H9 (cell line): ENCODE results near the gene PIP5K1A. TPM values are rescaled to one million over a fixed set of nuclear protein-coding genes. Genes with fewer than 3 reads are reported as not detected.
A peak's percentile ranks its signal among the peaks of the same experiment; 100 is the strongest.

ENCODE experiments used
- DNase-seq: peaks from one replicate; pipeline ENCODE4 v3.0.0-alpha.2; 2017
- H2AFZ ChIP-seq: one replicate; pipeline ENCODE4 v1.6.1; 2013; ENCODE audit warnings: mild to moderate bottlenecking, low read length, control low read depth, moderate library complexity
- H2AK5ac ChIP-seq: 2 replicates; pipeline ENCODE4 v1.6.1; 2013; ENCODE audit warnings: low read length, control low read depth, mixed read lengths; ENCODE audit not compliant: insufficient read length
- H2BK120ac ChIP-seq: one replicate; pipeline ENCODE4 v1.6.1; 2013; ENCODE audit warnings: low read depth, mild to moderate bottlenecking, low read length, control low read depth, inconsistent platforms; ENCODE audit not compliant: poor library complexity, severe bottlenecking
- H2BK12ac ChIP-seq: 2 replicates; pipeline ENCODE4 v1.6.1; 2013; ENCODE audit warnings: low read length, control low read depth, mixed read lengths, low read depth; ENCODE audit not compliant: insufficient read length
- H2BK15ac ChIP-seq: 2 replicates; pipeline ENCODE4 v1.6.1; 2013; ENCODE audit warnings: low read depth, low read length, control low read depth
- H2BK20ac ChIP-seq: one replicate; pipeline ENCODE4 v1.6.1; 2013; ENCODE audit warnings: low read depth, mild to moderate bottlenecking, low read length, control low read depth, inconsistent platforms; ENCODE audit not compliant: poor library complexity, severe bottlenecking
- H2BK5ac ChIP-seq: 2 replicates; pipeline ENCODE4 v1.6.1; 2013; ENCODE audit warnings: low read length, control low read depth, mixed read lengths; ENCODE audit not compliant: insufficient read length
- H3K14ac ChIP-seq: 2 replicates; pipeline ENCODE4 v1.6.1; 2013; ENCODE audit warnings: low read length, control low read depth; ENCODE audit not compliant: insufficient read depth
- H3K18ac ChIP-seq: 2 replicates; pipeline ENCODE4 v1.6.1; 2013; ENCODE audit warnings: low read depth, mild to moderate bottlenecking, mixed read lengths, low read length, control low read depth; ENCODE audit not compliant: insufficient read length
- H3K23ac ChIP-seq: 2 replicates; pipeline ENCODE4 v1.6.1; 2013; ENCODE audit warnings: low read length, control low read depth, mixed read lengths, low read depth; ENCODE audit not compliant: insufficient read length
- H3K23me2 ChIP-seq: 2 replicates; pipeline ENCODE4 v1.6.1; 2013; ENCODE audit warnings: low read depth, mild to moderate bottlenecking, mixed read lengths, low read length, control low read depth; ENCODE audit not compliant: insufficient read length, poor library complexity, severe bottlenecking
- H3K27ac ChIP-seq: 2 replicates; pipeline ENCODE4 v1.5.1; 2013; ENCODE audit warnings: low read length, control low read depth, mixed read lengths, low read depth; ENCODE audit not compliant: insufficient read length
- H3K27me3 ChIP-seq: 2 replicates; pipeline ENCODE4 v1.6.1; 2013; ENCODE audit warnings: low read length, control low read depth, inconsistent platforms; ENCODE audit not compliant: insufficient read depth
- H3K4ac ChIP-seq: 2 replicates; pipeline ENCODE4 v1.6.1; 2013; ENCODE audit warnings: low read depth, mild to moderate bottlenecking, control low read depth, inconsistent platforms, low read length, moderate library complexity
- H3K4me1 ChIP-seq: 2 replicates; pipeline ENCODE4 v1.6.1; 2013; ENCODE audit warnings: low read length, control low read depth, inconsistent platforms; ENCODE audit not compliant: insufficient read depth
- H3K4me2 ChIP-seq: 2 replicates; pipeline ENCODE4 v1.6.1; 2013; ENCODE audit warnings: low read length, control low read depth, mixed read lengths; ENCODE audit not compliant: insufficient read length, insufficient read depth
- H3K56ac ChIP-seq: 2 replicates; pipeline ENCODE4 v1.6.1; 2013; ENCODE audit warnings: low read depth, mild to moderate bottlenecking, mixed read lengths, low read length, control low read depth; ENCODE audit not compliant: insufficient read length
- H3K79me1 ChIP-seq: 2 replicates; pipeline ENCODE4 v1.6.1; 2013; ENCODE audit warnings: low read depth, mild to moderate bottlenecking, moderate library complexity, low read length, control low read depth, inconsistent platforms; ENCODE audit not compliant: insufficient read depth, poor library complexity, severe bottlenecking
- H3K79me2 ChIP-seq: 2 replicates; pipeline ENCODE4 v1.6.1; 2013; ENCODE audit warnings: low read length, control low read depth, inconsistent platforms; ENCODE audit not compliant: insufficient read depth
- H3K9ac ChIP-seq: 2 replicates; pipeline ENCODE4 v1.6.1; 2013; ENCODE audit warnings: low read length, control low read depth, mixed read lengths; ENCODE audit not compliant: insufficient read length; ENCODE audit errors: extremely low read depth
- H3K9me3 ChIP-seq: one replicate; pipeline ENCODE4 v1.6.1; 2013; ENCODE audit warnings: low read depth, low read length, inconsistent platforms; ENCODE audit not compliant: control insufficient read depth
- H3T11ph ChIP-seq: one replicate; pipeline ENCODE4 v1.6.1; 2013; ENCODE audit warnings: mild to moderate bottlenecking, low read length, control low read depth, inconsistent platforms
- H4K20me1 ChIP-seq: one replicate; pipeline ENCODE4 v1.6.1; 2013; ENCODE audit not compliant: control insufficient read depth, insufficient read length, insufficient read depth
- H4K5ac ChIP-seq: 2 replicates; pipeline ENCODE4 v1.6.1; 2013; ENCODE audit warnings: low read depth, mild to moderate bottlenecking, mixed read lengths, low read length, control low read depth; ENCODE audit not compliant: insufficient read length
- H4K8ac ChIP-seq: replicated peaks from 2 replicates; pipeline ENCODE4 v1.6.1; 2013; ENCODE audit warnings: low read length, control low read depth, mixed read lengths, low read depth; ENCODE audit not compliant: insufficient read length
- H4K91ac ChIP-seq: 2 replicates; pipeline ENCODE4 v1.6.1; 2013; ENCODE audit warnings: low read depth, mild to moderate bottlenecking, moderate library complexity, mixed read lengths, low read length, control low read depth; ENCODE audit not compliant: insufficient read length
- H3K27ac Mint-ChIP-seq, 3 experiments: 2 replicates in 2 of 3; 3 replicates in 1 of 3; pipeline ENCODE4 v1.8.0; 2020 to 2021; ENCODE audit warnings: mixed read lengths in 3 of 3, mild to moderate bottlenecking in 1 of 3, moderate library complexity in 1 of 3
- H3K27me3 Mint-ChIP-seq: 2 replicates; pipeline ENCODE4 v1.8.0; 2021; ENCODE audit warnings: low read depth, mild to moderate bottlenecking, moderate library complexity, mixed read lengths
- H3K36me3 Mint-ChIP-seq, 3 experiments: 2 replicates in 2 of 3; 3 replicates in 1 of 3; pipeline ENCODE4 v1.8.0; 2020 to 2021; ENCODE audit warnings: low read depth in 3 of 3, mixed read lengths in 3 of 3; ENCODE audit not compliant: insufficient read depth in 1 of 3
- H3K4me1 Mint-ChIP-seq, 2 experiments: 2 replicates each; pipeline ENCODE4 v1.8.0; 2020; ENCODE audit warnings: mixed read lengths in 2 of 2
- H3K4me3 Mint-ChIP-seq, 2 experiments: 2 replicates in 1 of 2; 3 replicates in 1 of 2; pipeline ENCODE4 v1.8.0; 2020 to 2021; ENCODE audit warnings: mild to moderate bottlenecking in 2 of 2, mixed read lengths in 2 of 2, moderate library complexity in 1 of 2
- H3K9me3 Mint-ChIP-seq, 2 experiments: 2 replicates in 1 of 2; 3 replicates in 1 of 2; pipeline ENCODE4 v1.8.0; 2020; ENCODE audit warnings: mild to moderate bottlenecking in 2 of 2, mixed read lengths in 2 of 2, moderate library complexity in 1 of 2
- WGBS: extraction: QIAGEN DNeasy Blood & Tissue Kit; methylation state at CpG from one replicate; pipeline ENCODE4 v1.1.7; 2013; ENCODE audit warnings: missing lambda C conversion rate, low lambda C conversion rate, mixed read lengths; ENCODE audit not compliant: insufficient read length; ENCODE audit errors: extremely low coverage; 5-methylcytosine and 5-hydroxymethylcytosine counted together
- total RNA-seq: library from RNA; stranded (reverse); gene quantifications from 2 replicates; pipeline ENCODE4 v1.2.1, GENCODE V29; 2021
- TF ChIP-seq, protein P1 (sequence below): fragments of 200-600 bp; sonication (generic); conservative IDR thresholded peaks from 3 replicates; pipeline ENCODE4 v1.8.0; 2021; ENCODE audit warnings: antibody characterized with exemption, mild to moderate bottlenecking

The PIP5K1A gene
- total RNA-seq, 1 experiment from 2014 or later: 94.6 TPM

DNA sequence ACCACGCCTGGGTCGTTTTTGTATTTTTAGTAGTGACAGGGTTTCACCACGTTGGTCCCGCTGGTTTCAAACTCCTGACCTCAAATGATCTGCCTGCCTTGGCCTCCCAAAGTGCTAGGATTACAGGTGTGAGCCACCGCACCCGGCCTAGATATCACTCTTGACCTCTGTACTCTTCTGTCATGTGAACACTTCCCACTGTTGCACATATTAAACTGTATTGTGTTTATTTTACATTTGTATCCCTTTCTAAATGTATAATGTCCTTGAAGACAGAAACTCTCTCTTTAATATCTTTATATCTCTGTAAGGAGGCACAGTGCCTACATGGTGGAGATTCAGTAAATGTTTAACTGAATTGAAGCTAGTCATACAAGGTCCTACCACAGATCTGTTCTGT lies 36.9 kb downstream of the PIP5K1A start:
- H2BK5ac ChIP-seq: no peak overlapping the region
- Mint-ChIP-seq H3K27ac (0 out of 7 replicates have a peak overlapping the region, but pooled peaks of 1 of the 3 experiments have one; percentile 17), H3K36me3 (peaks cover 65 to 96% (median 93%) of the 10 kb centered on the region in 3 experiments; a peak in 6 of 7 replicates), H3K27me3 (no peaks in the 10 kb centered on the region), H3K4me1 (no peaks in the 10 kb centered on the region), H3K4me3 (no peak overlapping the region), H3K9me3 (no peaks in the 10 kb centered on the region)
- no peak overlapping the region for H3K18ac ChIP-seq
- H3K23me2 ChIP-seq: no peaks in the 10 kb centered on the region
- no peak overlapping the region for H2BK20ac ChIP-seq
- WGBS: no CpG with 5 or more reads among the region's 6 CpGs
- H3K79me1 ChIP-seq: no peaks in the 10 kb centered on the region
- H4K20me1 ChIP-seq: no peaks in the 10 kb centered on the region
- no peak overlapping the region for H2AFZ ChIP-seq
- H3K4me2 ChIP-seq: no peak overlapping the region
- H3K4ac ChIP-seq: no peak overlapping the region
- H2AK5ac ChIP-seq: no peak overlapping the region
- no peak overlapping the region for H3K23ac ChIP-seq
- H3T11ph ChIP-seq: no peak overlapping the region
- H4K5ac ChIP-seq: no peak overlapping the region
- H2BK15ac ChIP-seq: no peak overlapping the region
- H3K27me3 ChIP-seq: no peaks in the 10 kb centered on the region
- no peak overlapping the region for H3K56ac ChIP-seq
- H3K9me3 ChIP-seq: no peaks in the 10 kb centered on the region
- H2BK120ac ChIP-seq: no peak overlapping the region
- H3K4me1 ChIP-seq: no peaks in the 10 kb centered on the region
- no peak overlapping the region for H3K14ac ChIP-seq
- H2BK12ac ChIP-seq: no peak overlapping the region
- no peak overlapping the region for H4K91ac ChIP-seq
- H3K9ac ChIP-seq: no peak overlapping the region
- no peak overlapping the region for H3K27ac ChIP-seq
- TF ChIP-seq, protein P1, sequence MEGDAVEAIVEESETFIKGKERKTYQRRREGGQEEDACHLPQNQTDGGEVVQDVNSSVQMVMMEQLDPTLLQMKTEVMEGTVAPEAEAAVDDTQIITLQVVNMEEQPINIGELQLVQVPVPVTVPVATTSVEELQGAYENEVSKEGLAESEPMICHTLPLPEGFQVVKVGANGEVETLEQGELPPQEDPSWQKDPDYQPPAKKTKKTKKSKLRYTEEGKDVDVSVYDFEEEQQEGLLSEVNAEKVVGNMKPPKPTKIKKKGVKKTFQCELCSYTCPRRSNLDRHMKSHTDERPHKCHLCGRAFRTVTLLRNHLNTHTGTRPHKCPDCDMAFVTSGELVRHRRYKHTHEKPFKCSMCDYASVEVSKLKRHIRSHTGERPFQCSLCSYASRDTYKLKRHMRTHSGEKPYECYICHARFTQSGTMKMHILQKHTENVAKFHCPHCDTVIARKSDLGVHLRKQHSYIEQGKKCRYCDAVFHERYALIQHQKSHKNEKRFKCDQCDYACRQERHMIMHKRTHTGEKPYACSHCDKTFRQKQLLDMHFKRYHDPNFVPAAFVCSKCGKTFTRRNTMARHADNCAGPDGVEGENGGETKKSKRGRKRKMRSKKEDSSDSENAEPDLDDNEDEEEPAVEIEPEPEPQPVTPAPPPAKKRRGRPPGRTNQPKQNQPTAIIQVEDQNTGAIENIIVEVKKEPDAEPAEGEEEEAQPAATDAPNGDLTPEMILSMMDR: no peak
- no peaks in the 10 kb centered on the region for H3K79me2 ChIP-seq
- no peak for DNase-seq
- H4K8ac ChIP-seq: no peak overlapping the region
